ENCODE results near the gene KDM2A.

The KDM2A gene

GRCh38 chr11:67285541-67286498 lies 166.8 kb downstream of the KDM2A start:
- DNase-seq (ENCODE audit: low read depth) = no peak

- DNase-seq (ENCODE audit: low read depth) = no peak
Observed at GRCh38 chr11:67286621-67287333, 167.7 kb downstream of the KDM2A start.

GRCh38 chr11:67287355-67288197 lies 168.5 kb downstream of the KDM2A start:
- DNase-seq (ENCODE audit: low read depth) = no peak

GRCh38 chr11:67288198-67288451 lies 169.1 kb downstream of the KDM2A start:
- no peak for DNase-seq (ENCODE audit: low read depth)

DNA sequence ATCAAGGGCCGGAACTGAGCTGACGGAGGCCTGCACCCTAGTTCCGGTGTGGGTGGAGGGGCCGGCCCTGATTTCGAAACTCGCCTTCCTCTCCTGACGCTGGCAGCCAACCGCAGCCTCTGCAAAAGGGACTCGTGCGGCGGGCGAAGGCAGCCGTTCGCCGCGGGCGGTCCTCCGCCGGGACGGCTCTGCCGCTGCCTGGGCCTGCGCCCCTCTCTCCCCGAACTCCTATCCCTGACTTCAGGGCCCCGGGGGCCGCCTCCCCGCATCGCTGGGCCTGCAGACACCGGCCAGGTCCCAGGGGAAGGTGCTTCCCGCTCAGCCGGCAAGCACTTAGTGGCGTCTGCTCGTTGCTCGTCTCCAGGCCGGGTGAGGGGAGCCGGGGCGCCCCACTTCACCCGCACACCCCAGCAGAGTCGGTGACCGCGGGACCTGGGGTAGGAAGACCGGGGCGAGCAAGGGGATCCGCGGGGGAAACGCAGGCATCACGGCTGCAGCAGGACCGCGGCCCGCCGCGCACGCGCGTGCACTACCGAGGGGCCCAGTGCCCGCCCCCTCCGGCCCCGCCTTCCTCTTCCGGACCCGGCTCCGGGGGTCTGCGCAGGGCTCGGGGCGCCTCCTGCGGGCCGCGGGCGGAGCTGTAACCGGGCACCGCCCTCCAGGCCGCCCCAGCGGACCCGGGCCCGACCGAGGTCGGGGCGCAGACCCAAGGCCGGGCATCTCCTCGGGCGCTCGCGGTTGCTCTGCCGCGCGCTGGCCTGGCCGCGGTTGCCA lies 169.6 kb downstream of the KDM2A start:
- peak; percentile 85 for DNase-seq (ENCODE audit: low read depth)

GRCh38 chr11:67289226-67289650 lies 170.2 kb downstream of the KDM2A start, which contains the start of gene ANKRD13D:
Gene ANKRD13D (plus strand): TSS chr11:67289303. CDS start chr11:67289461, 158 bp downstream.
- no peak for DNase-seq (ENCODE audit: low read depth)

DNA sequence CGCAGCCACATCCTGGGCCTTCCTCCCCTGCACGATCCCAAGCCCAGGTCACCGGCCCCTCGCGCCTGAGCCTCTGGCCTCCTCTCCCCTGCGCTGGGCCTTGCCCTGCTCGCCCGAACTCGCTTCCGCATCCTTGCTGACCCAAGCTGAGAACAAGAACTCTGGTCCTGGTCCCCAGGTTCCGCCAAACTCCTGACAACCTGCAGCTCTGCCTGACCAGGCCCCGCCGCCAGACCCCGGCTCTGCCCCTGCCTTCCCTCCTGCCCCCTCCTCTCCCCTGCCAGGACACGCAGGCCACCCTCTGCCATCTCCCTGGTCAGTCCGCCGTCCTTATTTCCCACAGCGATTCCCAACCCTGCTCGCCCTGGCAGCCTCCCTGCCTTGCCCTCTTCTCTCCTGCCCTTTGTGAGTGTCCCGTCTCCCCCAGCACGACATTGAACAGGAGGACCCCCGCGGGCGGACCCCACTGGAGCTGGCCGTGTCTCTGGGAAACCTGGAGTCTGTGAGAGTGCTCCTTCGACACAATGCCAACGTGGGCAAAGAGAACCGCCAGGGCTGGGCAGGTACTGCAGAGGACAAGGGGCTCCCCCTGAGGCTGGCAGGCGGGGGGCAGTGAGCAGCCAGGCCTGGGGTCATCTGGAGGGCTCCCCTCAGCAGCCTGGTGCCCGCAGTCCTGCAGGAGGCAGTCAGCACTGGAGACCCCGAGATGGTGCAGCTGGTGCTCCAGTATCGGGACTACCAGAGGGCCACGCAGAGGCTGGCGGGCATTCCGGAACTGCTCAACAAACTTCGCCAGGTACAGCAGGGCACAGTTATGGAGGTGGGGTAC lies 170.8 kb downstream of the KDM2A start:
- DNase-seq (ENCODE audit: low read depth) = no peak

DNA sequence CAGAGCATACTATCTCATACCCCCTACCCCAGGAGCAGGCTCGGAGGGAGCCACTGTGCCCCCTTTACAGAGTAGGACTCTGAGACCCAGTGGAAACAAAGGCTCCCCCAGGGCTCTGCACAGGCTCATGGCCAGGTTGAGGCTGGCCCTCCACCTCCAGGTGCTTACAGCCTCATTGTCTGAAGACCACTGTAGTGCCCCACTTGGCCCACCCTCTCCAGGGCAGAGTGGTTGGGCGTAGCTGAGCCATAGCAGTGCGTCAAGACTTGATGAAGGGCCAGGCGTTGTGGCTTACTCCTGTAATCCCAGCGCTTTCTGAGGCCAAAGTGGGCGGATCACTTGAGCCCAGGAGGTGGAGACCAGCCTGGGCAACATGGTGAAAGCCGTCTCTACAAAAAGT lies 171.7 kb downstream of the KDM2A start:
- DNase-seq (ENCODE audit: low read depth) = no peak

DNA sequence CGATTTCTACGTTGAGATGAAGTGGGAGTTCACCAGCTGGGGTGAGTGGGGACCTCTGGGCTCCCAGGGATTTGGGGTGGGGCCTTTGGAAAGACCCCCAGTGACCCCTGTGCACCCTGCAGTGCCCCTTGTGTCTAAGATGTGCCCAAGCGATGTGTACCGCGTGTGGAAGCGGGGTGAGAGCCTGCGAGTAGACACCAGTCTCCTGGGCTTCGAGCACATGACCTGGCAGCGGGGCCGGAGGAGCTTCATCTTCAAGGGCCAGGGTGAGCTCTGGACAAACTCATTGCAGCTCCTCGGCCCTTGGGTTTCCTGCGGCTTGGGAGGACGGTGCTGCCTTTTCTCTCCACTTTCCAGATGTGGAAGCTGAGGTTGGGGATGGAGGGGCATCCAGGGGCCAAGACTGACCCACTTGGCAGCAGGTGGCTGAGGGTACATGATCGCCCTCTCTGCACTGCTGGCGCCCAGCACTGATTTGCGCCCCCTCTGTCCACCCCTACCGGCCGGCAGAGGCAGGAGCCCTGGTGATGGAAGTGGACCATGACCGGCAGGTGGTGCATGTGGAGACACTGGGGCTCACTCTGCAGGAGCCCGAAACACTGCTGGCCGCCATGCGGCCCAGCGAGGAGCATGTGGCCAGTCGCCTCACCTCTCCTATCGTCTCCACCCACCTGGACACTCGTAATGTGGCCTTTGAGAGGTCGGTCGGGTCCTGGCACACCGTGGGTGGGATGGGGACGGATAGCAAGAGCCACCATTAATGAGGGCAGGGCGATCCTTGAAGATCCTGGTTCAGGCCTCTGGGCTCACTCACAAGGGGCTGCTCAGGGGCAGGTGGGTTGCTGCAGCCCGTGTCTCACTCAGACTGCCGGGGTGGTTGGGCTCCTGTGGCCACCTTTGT lies 172.7 kb downstream of the KDM2A start:
- DNase-seq (ENCODE audit: low read depth) = no peak

DNA sequence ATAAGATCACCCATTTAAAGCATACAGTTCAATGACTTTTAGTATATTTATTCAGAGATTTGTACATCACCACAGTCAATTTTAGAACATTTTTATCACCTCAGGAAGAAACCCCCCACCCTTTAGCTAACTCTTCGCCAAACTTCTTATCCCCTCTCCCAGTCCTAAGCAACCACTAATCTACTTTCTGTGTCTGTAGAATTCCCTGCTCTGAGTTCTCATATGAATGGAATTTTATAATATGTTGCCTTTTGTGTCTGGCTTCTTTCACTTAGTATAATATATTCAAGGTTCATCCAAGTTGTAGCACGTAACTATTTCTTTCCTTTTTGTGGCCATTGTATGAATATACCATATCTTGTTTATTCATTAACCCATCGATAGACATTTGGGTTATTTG lies 173.6 kb downstream of the KDM2A start:
- DNase-seq (ENCODE audit: low read depth) = no peak

DNA sequence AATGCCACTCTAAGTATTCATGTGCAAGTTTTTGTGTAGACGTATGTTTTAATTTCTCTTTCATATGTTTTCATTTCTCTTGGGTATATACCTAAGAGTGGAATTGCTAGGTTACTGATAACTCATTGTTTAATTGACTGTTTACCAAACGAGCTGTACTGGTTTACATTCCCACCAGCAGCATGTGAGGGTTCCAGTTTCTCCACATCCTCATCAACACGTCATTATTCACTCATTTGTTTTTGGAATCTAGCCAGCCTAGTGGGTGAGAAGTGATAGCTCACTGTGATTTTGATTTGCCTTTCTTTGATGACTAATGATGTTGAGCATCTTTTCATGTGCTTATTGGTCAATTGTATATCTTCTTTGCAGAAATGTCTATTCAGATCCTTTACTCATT lies 174.0 kb downstream of the KDM2A start:
- DNase-seq (ENCODE audit: low read depth) = no peak

DNA sequence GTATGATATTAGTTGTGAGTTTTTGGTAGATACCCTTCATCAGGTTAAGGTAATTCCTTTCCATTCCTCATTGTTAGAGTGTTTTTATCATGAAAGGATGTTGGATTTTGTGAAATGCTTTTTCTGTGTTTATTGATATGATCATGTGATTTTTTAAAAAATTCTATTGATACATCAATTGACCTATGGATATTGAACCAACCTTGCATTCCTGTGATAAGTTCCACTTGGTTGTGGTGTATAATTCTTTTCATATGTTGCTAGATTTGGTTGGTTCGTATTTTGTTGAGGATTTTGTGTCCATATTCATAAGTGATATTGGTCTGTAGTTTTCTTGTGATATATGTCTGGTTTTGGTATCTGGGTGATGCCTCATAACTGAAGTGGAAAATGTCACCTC lies 176.8 kb downstream of the KDM2A start:
- DNase-seq (ENCODE audit: low read depth) = no peak

DNA sequence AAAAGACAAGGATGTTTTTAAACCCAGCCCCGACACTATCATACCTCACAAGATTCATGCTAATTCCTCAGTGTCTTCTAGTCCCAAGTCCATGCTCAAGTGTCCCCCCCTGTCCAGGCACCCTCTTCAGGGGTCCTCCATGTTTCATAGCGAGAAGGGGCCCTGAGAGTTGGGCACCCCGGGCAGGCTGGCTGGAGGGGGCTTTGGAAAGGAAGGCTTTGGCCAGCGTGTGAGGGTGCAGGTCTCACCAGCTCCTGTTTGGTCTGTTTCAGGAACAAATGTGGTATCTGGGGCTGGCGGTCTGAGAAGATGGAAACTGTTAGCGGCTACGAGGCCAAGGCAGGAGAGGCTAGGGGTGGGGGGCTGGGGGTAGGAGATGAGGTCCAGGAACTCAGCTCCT lies 179.7 kb downstream of the KDM2A start:
- no peak for DNase-seq (ENCODE audit: low read depth)

DNA sequence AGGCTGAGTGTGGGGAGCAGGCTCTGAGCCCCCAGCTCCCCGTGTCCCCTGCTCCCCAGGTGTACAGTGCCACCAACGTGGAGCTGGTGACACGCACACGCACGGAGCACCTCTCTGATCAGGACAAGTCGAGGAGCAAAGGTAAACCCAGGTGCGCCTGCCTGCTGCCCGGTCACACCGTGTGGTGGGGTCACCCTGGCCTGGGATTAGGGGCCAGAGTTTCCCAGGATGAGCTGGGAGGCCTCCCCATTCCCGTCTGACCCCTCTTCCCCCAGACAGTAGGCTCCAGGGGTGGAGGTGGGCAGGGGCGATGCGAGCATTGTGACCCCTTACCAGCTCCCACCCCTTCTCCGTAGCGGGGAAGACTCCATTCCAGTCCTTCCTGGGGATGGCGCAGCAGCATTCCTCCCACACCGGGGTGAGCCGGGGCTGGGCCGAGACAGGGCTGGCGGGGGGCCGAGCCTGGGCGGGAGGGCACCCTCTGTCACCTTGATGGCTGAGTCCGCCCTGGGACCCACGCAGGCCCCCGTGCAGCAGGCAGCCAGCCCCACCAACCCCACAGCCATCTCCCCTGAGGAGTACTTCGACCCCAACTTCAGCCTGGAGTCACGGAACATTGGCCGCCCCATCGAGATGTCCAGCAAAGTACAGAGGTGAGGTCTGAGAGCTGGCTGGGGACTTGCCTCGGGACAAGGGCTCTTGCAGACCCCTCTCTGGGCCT lies 180.6 kb downstream of the KDM2A start:
- DNase-seq (ENCODE audit: low read depth) = no peak

DNA sequence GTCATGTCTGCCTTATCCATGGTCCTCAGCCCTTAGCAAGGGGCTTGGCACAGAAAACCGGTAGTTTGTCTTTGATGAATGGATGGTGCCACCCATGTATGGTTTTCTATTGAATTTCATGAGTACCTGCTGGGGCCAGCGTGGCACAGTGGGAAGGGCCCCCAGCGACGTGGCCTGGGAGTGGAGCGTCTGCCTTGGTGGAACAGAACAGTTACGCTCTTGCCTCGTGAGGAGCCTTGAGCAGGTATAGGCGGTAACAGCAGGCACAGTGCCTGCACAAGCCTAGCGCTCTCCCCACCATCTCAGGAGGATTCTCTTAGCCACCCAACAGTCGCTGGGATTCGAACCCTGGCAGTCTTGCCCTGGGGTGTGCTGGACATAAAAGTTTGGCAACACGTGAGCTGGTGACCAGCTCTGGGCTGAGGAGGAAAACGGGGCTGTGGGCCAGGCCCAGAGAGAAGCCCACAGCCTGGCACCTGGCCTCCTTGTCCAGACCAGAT lies 181.2 kb downstream of the KDM2A start:
- DNase-seq (ENCODE audit: low read depth) = no peak

DNA sequence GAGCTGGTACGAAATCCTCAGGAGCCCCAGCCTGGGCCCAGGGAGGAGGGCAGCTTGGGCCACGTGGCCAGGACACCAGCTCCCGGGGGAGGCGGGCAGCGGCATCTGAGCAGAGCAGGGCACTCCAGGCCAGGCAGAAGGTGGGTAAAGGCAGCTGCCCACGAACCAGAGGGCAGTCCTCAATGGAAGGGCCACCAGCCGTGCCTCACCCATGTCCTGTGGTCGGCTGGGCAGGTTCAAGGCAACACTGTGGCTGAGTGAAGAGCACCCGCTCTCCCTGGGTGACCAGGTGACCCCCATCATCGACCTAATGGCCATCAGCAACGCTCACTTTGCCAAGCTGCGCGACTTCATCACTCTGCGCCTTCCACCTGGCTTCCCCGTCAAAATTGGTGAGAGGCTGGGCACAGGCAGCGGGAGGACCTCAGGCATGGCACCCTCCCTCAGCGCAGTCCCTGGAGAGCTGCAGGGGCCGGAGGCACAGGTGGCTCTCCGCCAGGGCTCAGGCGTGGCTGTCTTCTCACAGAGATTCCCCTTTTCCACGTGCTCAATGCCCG lies 181.8 kb downstream of the KDM2A start:
- no peak for DNase-seq (ENCODE audit: low read depth)

GRCh38 chr11:67301313-67301921 lies 182.4 kb downstream of the KDM2A start:
- DNase-seq (ENCODE audit: low read depth) = no peak

- no peak for DNase-seq (ENCODE audit: low read depth)
Observed at GRCh38 chr11:67301951-67302516, 183.0 kb downstream of the KDM2A start.
